B cell (primary cell): Measurements from ENCODE around the gene CHCHD6.

Source experiments
- EZH2 ChIP-seq: IDR thresholded peaks from 2 replicates; pipeline ENCODE4 v1.6.1; 2012; ENCODE audit warnings: borderline replicate concordance, low read depth, mild to moderate bottlenecking, moderate library complexity, low read length; ENCODE audit not compliant: insufficient read depth, poor library complexity, severe bottlenecking
- TF ChIP-seq, protein P1 (sequence below): fragments of 200-600 bp; IDR thresholded peaks from one replicate; pipeline ENCODE4 v1.8.0; 2022; ENCODE audit warnings: antibody characterized with exemption, mild to moderate bottlenecking

DNA sequence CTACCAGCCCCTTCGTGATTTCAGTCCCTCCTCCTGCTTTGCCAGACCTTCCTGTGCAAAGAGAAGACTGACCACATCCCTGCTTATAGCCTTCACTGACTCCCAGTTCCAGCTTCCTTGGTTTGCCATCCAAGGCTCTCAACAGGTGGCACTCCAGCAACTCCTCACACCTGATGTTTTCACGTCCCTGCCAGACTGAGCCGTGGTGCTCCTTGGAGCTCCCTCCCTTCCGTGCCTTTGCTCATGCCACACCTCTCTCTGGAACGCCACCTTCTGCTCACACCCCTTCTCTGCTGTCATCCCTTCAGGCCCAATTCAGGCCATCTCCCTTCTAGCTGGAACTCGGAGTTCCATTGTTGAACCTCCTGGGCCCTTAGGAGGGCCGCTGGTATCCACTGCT, 12.0 kb downstream of the CHCHD6 start:
- TF ChIP-seq, protein P1, sequence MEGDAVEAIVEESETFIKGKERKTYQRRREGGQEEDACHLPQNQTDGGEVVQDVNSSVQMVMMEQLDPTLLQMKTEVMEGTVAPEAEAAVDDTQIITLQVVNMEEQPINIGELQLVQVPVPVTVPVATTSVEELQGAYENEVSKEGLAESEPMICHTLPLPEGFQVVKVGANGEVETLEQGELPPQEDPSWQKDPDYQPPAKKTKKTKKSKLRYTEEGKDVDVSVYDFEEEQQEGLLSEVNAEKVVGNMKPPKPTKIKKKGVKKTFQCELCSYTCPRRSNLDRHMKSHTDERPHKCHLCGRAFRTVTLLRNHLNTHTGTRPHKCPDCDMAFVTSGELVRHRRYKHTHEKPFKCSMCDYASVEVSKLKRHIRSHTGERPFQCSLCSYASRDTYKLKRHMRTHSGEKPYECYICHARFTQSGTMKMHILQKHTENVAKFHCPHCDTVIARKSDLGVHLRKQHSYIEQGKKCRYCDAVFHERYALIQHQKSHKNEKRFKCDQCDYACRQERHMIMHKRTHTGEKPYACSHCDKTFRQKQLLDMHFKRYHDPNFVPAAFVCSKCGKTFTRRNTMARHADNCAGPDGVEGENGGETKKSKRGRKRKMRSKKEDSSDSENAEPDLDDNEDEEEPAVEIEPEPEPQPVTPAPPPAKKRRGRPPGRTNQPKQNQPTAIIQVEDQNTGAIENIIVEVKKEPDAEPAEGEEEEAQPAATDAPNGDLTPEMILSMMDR = no peak
- no peak for TF ChIP-seq EZH2
